ENCODE data around the gene ILF3. TPM values are rescaled to one million over a fixed set of nuclear protein-coding genes. Genes with fewer than 3 reads are reported as not detected.

The ILF3 gene
- total and polyA plus RNA-seq, 2 of the 13 experiments (the other 11 are each of a cell fraction or from before 2014, with no cell fraction given), result 120 to 173 TPM

- TF ChIP-seq HMGXB4 (CRISPR knock-in tag; IDR thresholded peaks at IDR 0.05; ENCODE audit: borderline replicate concordance in 1 of 2, low read depth in 1 of 2), result no peak
These were observed 33.4 kb upstream of the ILF3 start (continued) for GRCh38 chr19:10620786-10621185.

DNA sequence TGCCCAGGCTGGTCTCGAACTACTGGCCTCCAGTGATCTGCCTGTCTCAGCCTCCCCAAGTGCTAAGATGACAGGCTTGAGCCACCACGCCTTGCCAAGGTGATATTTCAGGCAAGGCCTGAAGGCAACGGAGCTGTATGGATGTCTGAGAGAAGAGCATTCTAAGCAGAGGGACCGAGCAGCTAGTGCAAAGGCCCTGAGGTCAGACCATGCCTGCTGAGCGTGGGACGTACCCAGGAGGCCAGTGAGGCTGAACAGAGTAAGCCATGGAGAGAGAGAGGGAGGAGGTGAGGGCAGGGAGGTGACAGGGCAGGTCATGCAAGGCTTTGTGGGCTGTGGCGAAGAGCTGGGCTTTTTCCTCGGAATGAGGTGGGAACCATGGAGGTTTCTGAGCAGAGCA is 32.2 kb upstream of the ILF3 start:
- no peak for DNase-seq (ENCODE audit: low spot score)
- intact Hi-C loops (cut with micrococcal nuclease; ENCODE audit: unreplicated experiment), result no loop called here
- Histone ChIP-seq H3K4me1 (ENCODE audit: insufficient read depth, low read length) (peaks cover 9% of the 10 kb centered on the region), H3K4me2 (ENCODE audit: low read depth, low read length) (no peak overlapping the region), H4K20me1 (ENCODE audit: insufficient read depth, low read length) (no peaks in the 10 kb centered on the region), H3K9me3 (ENCODE audit: low read length) (no peaks in the 10 kb centered on the region), H2AFZ (ENCODE audit: low read length) (no peak overlapping the region), H3K79me2 (ENCODE audit: insufficient read depth, low read length) (no peaks in the 10 kb centered on the region), H3K9ac (ENCODE audit: insufficient read depth, low read depth, low read length) (no peak overlapping the region), H3K27me3 (ENCODE audit: control insufficient read depth in 1 of 2, insufficient read depth in 2 of 2, low read length in 2 of 2) (peaks cover 1 to 4% of the 10 kb centered on the region in 2 experiments; a peak in 2 of 5 replicates), H3K36me3 (replicated peaks in 1 of 2; ENCODE audit: control insufficient read depth in 1 of 2, insufficient read depth in 2 of 2, low read length in 2 of 2) (no peaks in the 10 kb centered on the region), H3K4me3 (replicated peaks in 1 of 3; ENCODE audit: insufficient read depth in 1 of 3, low read depth in 2 of 3, low read length in 3 of 3) (no peak overlapping the region), H3K27ac (ENCODE audit: extremely low read length, insufficient read depth, low read length) (no peak overlapping the region)
- in situ Hi-C loops (cut with HindIII; ENCODE audit: extremely low pct_ligation_motif_present, low pct_unique_long_range_greater_than_20kb), result no loop called here
- BruUV-seq (replicated peaks), result no TSS peak
- WGBS (ENCODE audit: low lambda C conversion rate), result 81% methylated on average over 8 of the region's 8 CpGs
- POLR2A ChIA-PET, result no interaction called here
- TF ChIP-seq MTF1 (CRISPR knock-in tag; IDR thresholded peaks at IDR 0.05) (no peak), SP4 (CRISPR knock-in tag; IDR thresholded peaks at IDR 0.05) (no peak), ZNF589 (CRISPR knock-in tag; conservative IDR thresholded peaks at IDR 0.05) (no peak), ZMYM3 (CRISPR knock-in tag; IDR thresholded peaks at IDR 0.05) (peak; percentile 61; the same call in 1 of the 2 replicates)
- CTCF ChIA-PET (ENCODE audit: low intra/inter-chr PET ratio, low total read pairs), result no interaction called here
- no peak for ATAC-seq
- FAIRE-seq, result no peak

All from HepG2 (cell line).